ENCODE data around the gene MACROD2.
A peak's percentile ranks its signal among the peaks of the same experiment; 100 is the strongest.

Gene MACROD2

DNA sequence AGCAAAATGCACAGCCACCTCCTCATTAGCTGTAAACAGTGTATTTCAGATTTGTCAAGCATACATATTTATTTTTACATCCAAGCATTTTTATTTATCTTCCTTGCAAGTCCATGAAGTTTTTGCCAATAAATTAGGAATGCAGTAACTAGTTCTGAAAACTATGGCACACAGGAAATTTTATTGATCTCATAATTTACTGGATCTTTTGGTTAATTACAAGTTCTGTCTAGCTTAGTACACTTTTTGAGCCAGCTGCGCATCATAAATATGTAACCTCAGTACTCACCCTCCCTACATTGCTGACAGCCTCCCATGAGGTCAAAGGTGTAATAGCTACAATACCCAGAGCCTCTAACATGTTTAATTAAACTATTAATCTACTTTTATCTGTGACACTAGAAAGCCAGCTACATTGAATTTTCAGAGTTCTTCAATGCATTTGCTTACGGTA is 1679.8 kb downstream of the MACROD2 start:
- no peak for DNase-seq (ENCODE audit: low spot score)

DNA sequence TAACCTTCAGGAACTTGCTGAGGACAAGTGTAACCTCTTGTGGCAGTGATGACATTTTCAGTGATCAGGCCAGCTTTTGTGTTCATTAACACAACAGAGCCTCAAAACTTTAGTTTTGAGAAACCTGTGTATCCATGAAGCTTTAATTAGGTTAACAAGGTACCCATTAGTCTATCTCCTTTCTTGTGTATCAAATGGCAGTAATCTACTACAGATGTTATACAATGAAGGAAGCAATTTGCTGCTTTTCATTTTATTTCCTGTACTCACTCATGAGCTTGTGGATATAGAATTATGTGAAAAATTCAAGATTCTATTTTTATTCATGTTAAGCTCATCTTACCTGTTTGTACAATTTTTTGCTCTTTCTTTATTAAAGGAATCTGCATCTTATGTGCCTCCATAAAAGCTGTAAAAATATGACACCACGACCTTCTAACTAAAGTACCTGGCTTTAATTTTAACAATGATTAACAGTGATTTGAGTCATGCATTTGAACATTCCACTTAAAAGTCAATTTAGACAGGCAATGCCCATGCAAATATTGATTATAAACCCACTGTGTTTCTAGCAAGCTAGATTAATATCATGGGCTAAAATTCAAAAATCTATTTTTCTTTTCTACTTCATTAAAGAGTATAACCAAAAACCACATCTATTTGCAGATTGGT is 1680.6 kb downstream of the MACROD2 start:
- DNase-seq (ENCODE audit: low spot score), result no peak

DNA sequence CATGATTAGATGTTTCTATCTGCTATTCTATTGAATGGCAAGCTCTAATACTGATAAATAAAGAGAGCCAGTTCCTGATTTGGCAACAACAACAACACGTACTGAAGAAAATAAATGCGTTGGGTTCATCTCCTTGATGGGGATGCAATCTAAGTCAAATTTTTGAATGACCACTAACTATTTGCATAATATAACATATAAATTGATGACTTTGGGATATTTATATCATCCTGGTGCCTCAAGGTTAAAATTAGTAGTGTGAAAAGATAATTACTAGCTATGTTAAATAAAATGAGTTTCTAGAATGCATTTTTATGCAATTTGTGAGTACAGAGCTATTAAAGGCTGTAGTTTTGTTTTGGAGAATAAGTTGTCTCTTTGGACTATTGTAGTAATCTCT is 1681.5 kb downstream of the MACROD2 start:
- no peak for DNase-seq (ENCODE audit: low spot score)

DNA sequence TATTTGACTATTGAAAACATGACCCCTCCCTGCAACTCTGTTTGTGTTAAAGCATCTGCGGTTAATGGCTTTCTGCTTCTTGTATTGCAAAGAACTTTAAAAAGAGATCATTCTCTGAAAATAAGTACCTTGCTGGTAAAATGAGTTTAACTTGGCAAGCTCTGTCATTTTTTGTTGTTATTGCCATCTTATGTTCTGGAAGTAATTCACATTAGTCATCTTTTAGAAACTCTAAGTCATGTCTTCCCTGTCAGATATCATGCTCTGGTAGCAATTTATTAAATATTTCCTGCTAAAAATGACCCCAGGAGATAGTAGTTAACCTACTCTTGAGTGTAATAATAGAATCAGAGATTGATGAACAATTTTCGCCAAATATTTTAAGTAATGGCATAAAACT is 1687.4 kb downstream of the MACROD2 start:
- no peak for DNase-seq (ENCODE audit: low spot score)

DNA sequence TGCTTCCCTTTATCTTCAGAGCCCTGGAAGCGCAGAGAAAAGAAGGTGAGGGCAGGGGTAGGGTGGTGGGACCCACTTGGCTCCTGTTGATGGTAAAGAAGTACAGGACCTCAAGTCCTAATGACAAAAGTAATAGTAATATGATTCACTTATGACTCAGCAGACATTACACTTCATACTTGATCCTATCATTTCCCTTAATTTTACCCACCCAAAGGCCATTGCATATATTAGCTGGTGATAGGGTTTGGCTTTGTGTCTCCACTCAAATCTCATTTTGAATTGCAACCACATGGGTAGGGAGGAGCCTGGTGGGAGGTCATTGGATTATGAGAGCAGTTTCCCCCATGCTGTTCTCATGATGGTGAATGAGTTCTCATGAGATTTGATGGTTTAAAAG is 1697.3 kb downstream of the MACROD2 start:
- DNase-seq (ENCODE audit: low spot score), result no peak

DNA sequence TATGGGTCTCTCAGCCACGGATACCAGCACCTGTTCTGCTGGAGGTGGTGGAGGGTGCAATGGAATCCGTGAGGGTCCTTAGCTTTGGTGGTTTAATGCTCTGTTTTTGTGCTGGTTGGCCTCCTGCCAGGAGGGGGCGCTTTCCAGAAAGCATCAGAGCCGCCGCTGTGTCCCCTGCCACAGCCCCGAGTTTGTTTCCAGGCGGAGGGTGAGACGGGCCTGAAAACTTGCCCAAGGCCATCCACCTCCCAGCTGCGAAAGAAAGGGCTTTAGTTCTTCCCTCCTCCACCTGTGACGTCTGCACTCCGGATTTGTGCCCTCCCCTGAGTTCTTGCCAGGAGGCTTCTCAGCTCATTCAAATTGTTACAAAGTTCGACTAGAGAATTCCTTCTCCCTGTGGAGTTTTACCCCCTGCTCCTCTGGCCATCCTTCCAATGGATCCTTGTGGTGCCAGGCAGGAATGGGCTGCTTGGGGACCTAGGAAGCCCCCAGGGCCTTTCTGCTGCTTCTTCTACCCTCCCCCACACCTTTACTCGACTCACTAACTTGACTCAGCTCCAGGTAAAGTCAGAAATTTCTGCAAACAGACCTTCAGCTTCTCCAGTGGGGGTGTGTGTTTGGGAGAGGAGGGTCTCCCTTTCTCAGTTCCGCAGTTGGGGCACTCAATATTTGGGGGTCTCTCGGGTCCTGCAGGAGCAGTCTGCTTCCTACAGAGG is 1704.3 kb downstream of the MACROD2 start:
- no peak for DNase-seq (ENCODE audit: low spot score)

DNA sequence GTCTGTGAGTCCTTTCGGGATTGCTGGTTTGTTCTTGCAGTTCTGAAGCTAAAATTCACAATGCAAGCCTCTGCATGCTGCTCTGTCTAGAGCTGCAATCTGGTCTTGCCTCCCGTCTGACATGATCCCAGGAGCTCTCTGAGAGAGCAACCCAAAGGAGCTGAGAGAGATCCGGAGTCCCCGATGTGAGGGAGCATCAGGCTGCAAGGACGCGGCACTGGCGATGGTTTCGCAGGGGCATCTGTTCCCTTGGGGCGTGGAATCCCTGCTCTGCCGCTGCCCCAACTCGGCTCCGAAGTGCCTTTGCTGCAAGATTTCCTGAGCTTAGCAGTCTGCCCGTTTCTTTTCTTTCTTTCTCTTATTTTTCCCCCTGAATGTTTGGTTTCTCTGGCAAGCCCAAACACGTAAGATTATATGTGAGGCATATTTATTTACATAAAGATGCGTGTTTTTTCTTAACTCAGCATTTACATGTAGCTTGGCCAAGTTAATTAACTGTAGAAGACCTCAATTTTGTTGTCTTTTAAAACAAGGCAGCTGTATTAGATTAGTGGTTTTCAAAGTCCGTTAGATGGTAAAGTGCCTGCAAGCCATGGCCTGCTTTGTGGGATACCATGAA is 1704.9 kb downstream of the MACROD2 start:
- no peak for DNase-seq (ENCODE audit: low spot score)

DNA sequence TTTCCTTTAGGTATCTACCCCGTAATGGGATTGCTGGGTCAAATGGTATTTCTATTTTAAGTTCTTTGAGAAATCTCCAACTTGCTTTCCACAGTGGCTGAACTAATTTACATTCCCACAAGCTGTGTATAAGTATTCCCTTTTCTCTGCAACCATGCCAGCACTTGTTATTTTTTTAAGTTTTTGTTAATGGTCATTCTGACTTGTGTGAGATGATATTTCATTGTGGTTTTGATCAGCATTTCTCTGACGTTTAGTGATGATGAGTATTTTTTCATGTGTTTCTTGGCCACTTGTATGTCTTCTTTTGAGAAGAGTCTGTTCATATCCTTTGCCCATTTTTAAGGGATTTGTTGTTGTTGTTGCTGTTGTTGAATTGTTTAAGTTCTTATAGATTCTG is 1706.8 kb downstream of the MACROD2 start:
- DNase-seq (ENCODE audit: low spot score), result no peak

DNA sequence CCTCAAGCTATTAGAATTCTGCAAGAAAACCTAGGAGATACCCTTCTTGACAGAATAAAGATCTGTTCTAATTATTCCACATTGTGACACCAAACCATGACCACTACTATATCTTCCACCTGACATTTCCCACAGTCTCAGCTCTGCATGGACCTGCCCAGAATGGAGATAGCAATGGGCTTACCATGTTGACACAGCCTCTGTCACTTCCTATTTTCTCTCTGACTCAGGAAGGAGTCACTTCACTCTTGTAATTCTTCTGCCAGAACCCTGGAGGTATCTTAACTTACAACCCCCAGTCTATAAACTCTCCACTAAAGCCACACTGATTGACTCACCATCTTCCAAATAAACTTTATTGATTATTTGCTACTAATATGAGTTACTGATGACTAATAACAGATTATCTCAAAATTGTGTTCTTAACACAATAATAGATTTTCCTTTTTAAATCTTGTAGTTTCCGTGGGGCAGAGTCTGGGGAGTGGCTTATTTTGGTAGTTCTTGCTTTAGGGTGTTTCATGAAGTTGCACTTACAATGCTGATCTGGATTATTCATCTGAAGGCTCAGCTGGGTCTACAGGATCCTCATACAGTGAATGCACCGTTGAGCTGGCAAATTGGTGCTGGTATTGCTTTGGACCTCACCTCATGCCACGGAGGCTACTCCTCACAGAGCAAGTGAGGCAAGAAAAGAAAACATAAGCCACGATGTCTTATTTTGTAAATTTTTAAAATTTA is 1708.0 kb downstream of the MACROD2 start:
- no peak for DNase-seq (ENCODE audit: low spot score)

DNA sequence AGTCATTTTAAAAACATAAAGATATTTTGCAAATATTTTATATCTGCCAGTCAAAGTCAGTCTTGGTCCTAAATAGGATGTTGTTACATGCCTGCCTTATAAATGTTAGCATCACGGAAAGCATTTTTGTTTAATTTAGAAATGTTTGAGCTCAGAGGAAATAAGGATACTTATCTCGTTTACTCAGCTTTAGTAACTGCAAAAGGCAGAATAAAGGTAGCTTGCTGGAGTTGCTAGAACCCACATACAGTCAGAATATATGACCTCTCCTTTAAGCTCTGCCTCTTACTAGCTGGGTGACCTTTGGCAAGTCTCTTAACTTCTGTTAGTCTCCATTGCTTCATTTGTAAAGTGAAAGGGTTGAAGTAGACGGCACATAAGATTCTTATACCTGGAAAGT is 1710.7 kb downstream of the MACROD2 start:
- no peak for DNase-seq (ENCODE audit: low spot score)

DNA sequence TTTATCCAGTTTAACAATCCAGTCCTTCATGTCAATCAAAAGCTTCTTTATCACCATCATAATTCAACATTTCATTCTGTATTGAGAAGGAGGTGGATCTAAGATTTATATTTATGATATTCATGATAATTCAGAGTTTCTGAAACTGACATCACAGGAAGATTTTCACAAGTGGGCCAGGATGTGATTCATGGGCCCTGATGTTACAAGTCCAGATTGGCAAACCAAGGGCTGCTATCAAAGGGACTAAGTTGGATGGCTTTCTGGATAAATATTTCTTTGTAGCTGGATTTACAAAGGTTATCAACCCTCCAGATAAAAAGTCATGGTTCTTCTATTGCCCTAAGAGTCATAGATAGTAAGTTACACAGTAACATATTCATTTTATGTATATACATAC is 1711.4 kb downstream of the MACROD2 start:
- DNase-seq (ENCODE audit: low spot score), result no peak

DNA sequence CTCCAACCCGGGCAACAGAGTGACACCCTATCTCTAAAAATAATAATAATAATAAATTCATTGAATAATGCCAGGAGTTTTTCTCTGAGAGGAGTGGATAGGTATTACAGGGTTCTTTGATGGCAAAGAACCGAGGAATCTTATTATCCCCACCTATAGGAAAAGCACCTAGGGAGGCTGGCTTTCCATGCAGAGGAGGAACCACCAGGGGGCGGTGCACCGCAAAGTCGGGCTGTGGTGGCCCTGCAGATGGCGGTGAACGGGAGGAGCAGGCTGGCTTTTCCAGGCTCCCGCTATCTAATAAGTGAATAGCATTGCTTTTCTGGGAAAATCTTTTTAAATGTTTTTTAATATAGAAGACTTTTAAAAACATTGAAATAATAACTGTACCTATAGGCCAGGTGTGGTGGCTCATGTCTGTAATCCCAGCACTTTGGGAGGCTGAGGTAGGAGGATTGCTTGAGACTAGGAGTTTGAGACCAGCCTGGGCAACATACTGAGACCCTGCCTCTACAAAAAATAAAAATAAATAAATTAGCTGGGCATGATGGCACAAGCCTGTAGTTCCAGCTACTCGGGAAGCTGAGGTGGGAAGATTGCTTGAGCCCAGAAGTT is 1713.8 kb downstream of the MACROD2 start:
- peak; percentile 40 for DNase-seq (ENCODE audit: low spot score)

DNA sequence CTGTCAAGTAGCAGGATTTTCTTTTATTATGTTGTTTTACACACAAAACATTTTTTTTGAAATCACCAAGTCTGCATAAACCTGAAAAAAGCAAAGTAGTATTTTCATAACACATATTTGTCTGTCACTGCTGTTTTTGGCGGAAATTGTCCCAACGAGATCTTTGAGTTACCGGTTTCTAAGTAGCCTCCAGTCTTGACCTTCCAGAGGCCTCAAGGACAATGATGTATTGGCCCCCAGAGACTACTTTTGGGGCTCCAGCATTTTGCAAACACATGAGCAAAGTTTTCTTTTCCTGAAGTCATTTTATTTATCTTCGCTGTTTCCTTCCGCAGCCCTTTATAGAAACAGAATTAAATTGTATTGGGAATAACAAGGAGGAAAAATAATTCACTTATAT is 1715.3 kb downstream of the MACROD2 start:
- DNase-seq (ENCODE audit: low spot score), result no peak

DNA sequence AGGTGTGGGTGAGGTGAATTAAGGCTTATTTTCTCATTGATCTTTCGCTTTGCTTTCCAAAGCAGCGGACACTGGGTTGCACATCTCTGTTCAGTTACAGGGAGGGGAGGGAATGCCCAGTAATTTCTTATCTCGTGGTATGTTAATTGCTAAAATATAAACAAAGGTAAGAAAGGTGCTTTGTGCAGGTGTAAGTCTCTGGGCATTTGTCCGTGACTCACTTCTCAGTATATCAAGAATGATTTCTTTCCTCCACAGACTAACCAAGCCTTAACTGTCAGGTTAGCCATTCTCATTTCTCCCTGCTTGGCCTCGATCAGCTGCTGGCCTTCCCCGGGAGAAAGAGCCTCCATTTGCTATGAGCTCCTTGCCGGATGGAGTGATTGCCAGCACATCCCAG is 1715.9 kb downstream of the MACROD2 start:
- DNase-seq (ENCODE audit: low spot score), result no peak

DNA sequence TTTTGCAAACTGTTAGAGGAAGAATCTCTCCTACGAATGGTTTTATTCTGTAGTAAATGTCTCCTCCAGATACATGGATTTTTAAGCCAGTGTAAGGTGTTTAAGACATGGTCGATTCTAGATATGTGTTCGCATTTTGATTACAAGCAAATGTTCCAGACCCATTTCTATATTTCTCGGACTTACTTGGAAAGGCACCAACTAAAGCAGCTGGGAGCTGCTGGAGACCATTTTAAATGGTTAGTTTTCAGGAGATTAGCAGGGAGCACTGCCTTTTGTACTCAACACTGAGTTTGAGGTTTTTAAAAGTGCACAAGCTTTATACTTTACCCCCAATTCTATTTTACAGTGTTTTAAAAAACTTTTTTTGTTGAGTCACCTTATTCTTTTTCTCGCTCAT is 1720.9 kb downstream of the MACROD2 start:
- DNase-seq (ENCODE audit: low spot score), result no peak

DNA sequence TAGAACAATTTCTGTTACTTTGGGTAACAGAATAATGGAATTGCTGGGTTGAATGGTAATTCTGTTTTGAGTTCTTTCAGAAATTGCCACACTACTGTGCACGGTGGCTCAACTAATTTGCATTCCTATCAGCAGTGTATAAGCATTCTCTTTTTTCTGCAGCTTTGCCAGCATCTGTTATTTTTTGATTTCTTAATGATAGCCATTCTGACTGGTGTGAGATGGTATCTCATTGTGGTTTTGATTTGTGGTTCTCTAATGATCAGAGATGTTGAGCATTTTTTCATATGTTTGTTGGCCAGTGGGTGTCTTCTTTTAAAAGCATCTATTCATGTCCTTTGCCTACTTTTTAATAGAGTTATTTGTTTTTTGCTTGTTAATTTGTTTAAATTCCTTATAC is 1731.1 kb downstream of the MACROD2 start:
- DNase-seq (ENCODE audit: low spot score), result no peak

DNA sequence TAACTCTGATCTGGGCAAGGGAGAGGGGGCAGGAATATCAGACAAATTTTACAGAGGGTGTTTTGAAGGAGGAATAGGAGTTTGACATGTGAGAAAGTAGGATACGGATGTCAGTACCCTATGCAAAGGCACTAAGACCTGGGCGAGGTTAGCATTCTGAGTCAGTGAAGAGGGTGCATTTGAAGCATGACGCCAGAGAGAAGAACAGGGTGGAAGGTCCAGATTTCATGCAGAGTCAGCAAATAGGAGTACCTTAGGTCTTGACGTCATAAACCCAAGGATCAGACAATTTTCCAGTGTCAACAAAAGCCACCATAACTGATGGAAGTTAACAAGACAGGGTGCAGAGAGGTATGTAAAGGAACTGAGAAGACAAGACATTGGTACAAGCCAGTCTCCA is 1738.7 kb downstream of the MACROD2 start:
- DNase-seq (ENCODE audit: low spot score), result no peak

DNA sequence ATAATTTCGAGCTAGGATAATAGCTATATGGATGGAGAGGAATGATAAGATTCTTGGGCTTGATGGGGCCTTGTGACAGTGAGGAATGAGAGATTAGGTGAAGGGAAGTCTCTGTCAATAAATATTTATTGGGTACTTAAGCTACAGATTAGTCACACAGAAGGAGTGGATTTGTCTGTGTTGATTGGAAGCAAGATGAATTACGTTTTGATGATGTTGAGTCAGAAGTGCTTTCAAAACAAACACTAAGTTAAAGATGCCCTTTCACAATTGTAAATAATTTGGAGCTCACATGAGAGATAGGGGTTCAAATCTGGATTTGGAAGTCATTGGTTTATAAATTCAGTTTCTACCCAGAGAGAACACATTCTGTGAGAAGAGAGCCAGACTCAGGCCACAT is 1743.7 kb downstream of the MACROD2 start:
- DNase-seq (ENCODE audit: low spot score), result no peak

DNA sequence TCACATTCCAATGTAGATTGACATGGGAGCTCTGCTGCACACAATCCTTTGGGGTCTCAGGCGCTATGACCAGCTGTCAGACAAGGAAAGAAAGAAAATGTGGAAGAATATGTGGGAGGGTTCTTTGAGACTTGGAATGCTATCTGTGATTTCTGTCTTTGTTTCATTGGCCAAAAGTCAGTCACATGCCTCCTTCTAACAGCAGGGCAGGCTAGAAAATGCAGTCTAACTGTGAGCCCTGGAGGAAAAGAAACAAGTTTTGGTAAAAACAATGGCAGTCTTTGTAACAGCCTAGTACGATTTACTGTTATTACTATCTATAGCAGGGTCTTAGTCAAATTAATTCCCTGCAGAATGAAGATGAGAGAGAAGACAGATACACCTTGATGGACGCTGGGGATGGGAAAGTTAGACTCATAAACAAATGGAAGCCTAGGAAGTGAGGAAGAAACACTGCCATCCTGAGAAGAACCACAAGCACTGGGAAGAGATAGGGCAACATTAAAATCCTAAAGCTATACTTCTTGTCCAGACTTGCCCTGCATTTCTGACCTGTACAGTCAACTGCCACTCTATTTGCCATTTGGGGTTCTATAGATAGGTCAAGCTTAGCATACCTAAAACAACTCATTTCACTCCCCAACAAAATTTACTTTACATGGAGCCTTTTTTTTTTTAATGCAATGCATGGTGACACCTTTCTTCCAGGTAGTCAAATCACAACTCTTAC is 1744.9 kb downstream of the MACROD2 start:
- DNase-seq (ENCODE audit: low spot score), result no peak

DNA sequence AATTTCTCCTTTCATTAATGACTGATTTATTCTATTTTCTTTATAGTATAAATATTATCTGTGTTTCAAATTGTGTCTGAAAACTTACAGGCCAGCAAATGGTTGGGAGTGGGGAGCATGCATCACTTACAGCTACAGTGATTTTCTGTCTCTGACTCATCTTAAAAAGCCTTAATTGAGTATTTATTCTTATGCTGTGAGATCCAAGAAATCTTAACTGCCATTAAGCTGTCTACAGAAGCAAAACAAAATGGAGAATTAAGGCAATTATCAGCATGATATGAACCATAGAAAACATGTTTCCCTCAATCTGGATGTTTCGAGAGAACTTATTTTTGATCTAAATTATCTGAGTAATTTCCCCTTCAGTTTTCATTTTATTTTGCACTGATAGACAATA is 1746.8 kb downstream of the MACROD2 start:
- DNase-seq (ENCODE audit: low spot score), result no peak

DNA sequence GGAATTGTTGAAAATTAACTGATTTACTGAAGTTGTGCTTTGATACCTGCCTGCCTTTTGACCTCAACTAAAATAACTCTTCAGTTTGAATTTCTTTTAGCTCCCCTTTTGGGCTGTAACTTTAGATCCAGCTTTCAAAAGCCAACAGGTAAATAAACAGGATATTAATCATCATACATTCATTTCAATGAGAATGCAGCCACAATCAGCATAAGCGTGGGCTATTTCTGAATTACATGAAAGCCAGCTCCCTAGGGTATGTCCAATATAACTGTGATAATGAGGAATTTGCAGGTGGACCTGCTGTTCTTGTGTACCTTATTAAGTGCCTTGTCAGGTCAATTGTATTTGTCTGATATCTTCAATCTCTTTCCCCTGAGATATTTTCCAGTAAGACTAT is 1747.3 kb downstream of the MACROD2 start:
- DNase-seq (ENCODE audit: low spot score), result no peak
